Large intestine (tissue), 12 donors: ENCODE measurements around the gene MCTS1. TPM values are rescaled to one million over a fixed set of nuclear protein-coding genes. Genes with fewer than 3 reads are reported as not detected.
A peak's percentile ranks its signal among the peaks of the same experiment; 100 is the strongest.

Experiments used
- DNase-seq, 2 donors: peaks; one replicate each; pipeline versions ENCODE4 v3.0.0 to v3.0.0-alpha.2; 2013
- H3K27ac ChIP-seq: one replicate; pipeline ENCODE4 v1.5.1; 2013; ENCODE audit warnings: low read length
- H3K27me3 ChIP-seq: 2 replicates; pipeline ENCODE4 v1.6.1; 2013; ENCODE audit warnings: low read length; ENCODE audit not compliant: control insufficient read depth, insufficient read depth
- H3K36me3 ChIP-seq: 2 replicates; pipeline ENCODE4 v1.6.1; 2013; ENCODE audit warnings: low read length; ENCODE audit not compliant: control insufficient read depth, insufficient read depth
- H3K4me1 ChIP-seq: one replicate; pipeline ENCODE4 v1.6.1; 2013; ENCODE audit warnings: low read length; ENCODE audit not compliant: control insufficient read depth, insufficient read depth
- H3K4me3 ChIP-seq: one replicate; pipeline ENCODE4 v1.5.1; 2013; ENCODE audit warnings: low read length
- H3K9me3 ChIP-seq: one replicate; pipeline ENCODE4 v1.6.1; 2013; ENCODE audit warnings: mild to moderate bottlenecking, low read depth, low read length, moderate library complexity; ENCODE audit not compliant: control insufficient read depth
- WGBS: methylation state at CpG from one replicate; pipeline ENCODE4 v1.1.5; 2013; ENCODE audit warnings: low lambda C conversion rate; ENCODE audit not compliant: insufficient coverage; 5-methylcytosine and 5-hydroxymethylcytosine counted together
- long read RNA-seq, 11 donors: transcript quantifications; one replicate each; lab custom pipeline, GENCODE V29; 2026
- polyA plus RNA-seq: library from polyadenylated mRNA; unstranded; fragments of 120-200 nt; gene quantifications from one replicate; pipeline ENCODE4 v1.2.1, GENCODE V29; 2013

MCTS1 gene, protein sequence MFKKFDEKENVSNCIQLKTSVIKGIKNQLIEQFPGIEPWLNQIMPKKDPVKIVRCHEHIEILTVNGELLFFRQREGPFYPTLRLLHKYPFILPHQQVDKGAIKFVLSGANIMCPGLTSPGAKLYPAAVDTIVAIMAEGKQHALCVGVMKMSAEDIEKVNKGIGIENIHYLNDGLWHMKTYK
- polyA plus RNA-seq: 51.2 TPM
- long read RNA-seq, donor 1, transcript MCTS1-202 (6 exons, 1,018 nt): major isoform, 17 of 32 reads
- long read RNA-seq, donor 1, partial matches to known transcripts: 0 of 32 reads
- long read RNA-seq, donor 1, other reads (novel, unspliced or antisense): 15 of 32 reads
- long read RNA-seq, donor 2, transcript MCTS1-202 (6 exons, 1,018 nt): major isoform, 43 of 88 reads
- long read RNA-seq, donor 2, transcript MCTS1-204 (2 exons, 398 nt): minor isoform, 6 of 88 reads
- long read RNA-seq, donor 2, partial matches to known transcripts: 8 of 88 reads
- long read RNA-seq, donor 2, other reads (novel, unspliced or antisense): 30 of 88 reads
- long read RNA-seq, donor 3, transcript MCTS1-204 (2 exons, 398 nt): minor isoform, 7 of 75 reads
- long read RNA-seq, donor 3, transcript MCTS1-202 (6 exons, 1,018 nt): major isoform, 50 of 75 reads
- long read RNA-seq, donor 3, partial matches to known transcripts: 15 of 75 reads
- long read RNA-seq, donor 3, other reads (novel, unspliced or antisense): 0 of 75 reads
- long read RNA-seq, donor 4, transcript MCTS1-202 (6 exons, 1,018 nt): major isoform, 6 of 6 reads
- long read RNA-seq, donor 4, partial matches to known transcripts: 0 of 6 reads
- long read RNA-seq, donor 4, other reads (novel, unspliced or antisense): 0 of 6 reads
- long read RNA-seq, donor 5, transcript MCTS1-202 (6 exons, 1,018 nt): major isoform, 24 of 26 reads
- long read RNA-seq, donor 5, partial matches to known transcripts: 0 of 26 reads
- long read RNA-seq, donor 5, other reads (novel, unspliced or antisense): 0 of 26 reads
- long read RNA-seq, donor 6, transcript MCTS1-202 (6 exons, 1,018 nt): major isoform, 20 of 22 reads
- long read RNA-seq, donor 6, partial matches to known transcripts: 0 of 22 reads
- long read RNA-seq, donor 6, other reads (novel, unspliced or antisense): 0 of 22 reads
- long read RNA-seq, donor 7, transcript MCTS1-202 (6 exons, 1,018 nt): major isoform, 16 of 24 reads
- long read RNA-seq, donor 7, partial matches to known transcripts: 5 of 24 reads
- long read RNA-seq, donor 7, other reads (novel, unspliced or antisense): 0 of 24 reads
- long read RNA-seq, donor 8, transcript MCTS1-202 (6 exons, 1,018 nt): major isoform, 48 of 99 reads
- long read RNA-seq, donor 8, partial matches to known transcripts: 6 of 99 reads
- long read RNA-seq, donor 8, other reads (novel, unspliced or antisense): 41 of 99 reads
- long read RNA-seq, donor 9, transcript MCTS1-202 (6 exons, 1,018 nt): major isoform, 41 of 85 reads
- long read RNA-seq, donor 9, partial matches to known transcripts: 5 of 85 reads
- long read RNA-seq, donor 9, other reads (novel, unspliced or antisense): 37 of 85 reads
- long read RNA-seq, donor 10, transcript MCTS1-202 (6 exons, 1,018 nt): major isoform, 47 of 48 reads
- long read RNA-seq, donor 10, partial matches to known transcripts: 0 of 48 reads
- long read RNA-seq, donor 10, other reads (novel, unspliced or antisense): 0 of 48 reads
- long read RNA-seq, donor 11, transcript MCTS1-202 (6 exons, 1,018 nt): major isoform, 25 of 51 reads
- long read RNA-seq, donor 11, partial matches to known transcripts: 24 of 51 reads
- long read RNA-seq, donor 11, other reads (novel, unspliced or antisense): 0 of 51 reads

- peak within 1 kb of the TSS; percentile 74 for H3K4me3 ChIP-seq
- no peaks in the 10 kb centered on the region for H3K4me1 ChIP-seq
- H3K27ac ChIP-seq: peak within 1 kb of the TSS; percentile 98
- WGBS: no CpG with 5 or more reads among the region's 31 CpGs
- H3K36me3 ChIP-seq: peaks cover 2% of the 10 kb centered on the region
- H3K9me3 ChIP-seq: no peaks in the 10 kb centered on the region
- DNase-seq: peak; percentile 91 to 95
- no peaks in the 10 kb centered on the region for H3K27me3 ChIP-seq
Observed at GRCh38 chrX:120603707-120604360, at the start of gene MCTS1. MCTS1 (plus strand) TSS chrX:120604101; CDS start chrX:120604237, 136 bp downstream.

GRCh38 chrX:120556251-120556650 is 47.6 kb upstream of the MCTS1 start:
- H3K4me1 ChIP-seq: no peaks in the 10 kb centered on the region
- DNase-seq: no peak
- H3K4me3 ChIP-seq: no peak overlapping the region
- WGBS: no CpG with 5 or more reads among the region's 5 CpGs
- H3K9me3 ChIP-seq: no peaks in the 10 kb centered on the region
- no peak overlapping the region for H3K27ac ChIP-seq
- H3K27me3 ChIP-seq: no peaks in the 10 kb centered on the region
- peaks cover 7% of the 10 kb centered on the region for H3K36me3 ChIP-seq

GRCh38 chrX:120559804-120560203 is 44.1 kb upstream of the MCTS1 start:
- DNase-seq: peak in 1 of 2 donors; percentile 5
- H3K27ac ChIP-seq: peak overlapping the region; percentile 100

DNA sequence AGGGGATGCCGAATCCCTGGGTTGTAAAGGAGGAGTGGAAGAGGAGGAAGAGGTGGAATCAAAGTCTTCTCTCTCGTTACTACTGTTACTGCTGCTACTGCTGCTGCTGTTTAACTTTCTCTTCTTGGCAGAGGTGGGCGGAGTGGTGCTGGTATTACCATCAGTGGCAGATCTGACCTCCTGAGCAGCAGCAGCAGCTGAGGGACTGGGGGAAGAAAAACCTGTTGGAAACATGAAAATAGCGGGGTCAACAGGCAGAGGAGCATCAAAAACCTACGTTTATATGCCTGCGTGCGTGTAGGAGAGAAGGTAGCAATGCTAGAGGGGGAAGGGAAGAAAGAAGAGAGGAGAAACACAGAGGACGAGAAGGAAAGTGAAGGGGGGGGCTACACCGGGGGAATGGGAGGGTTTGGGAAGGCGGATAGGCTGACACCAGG is 43.5 kb upstream of the MCTS1 start:
- Histone ChIP-seq H3K9me3 (no peaks in the 10 kb centered on the region), H3K36me3 (peaks cover 7% of the 10 kb centered on the region), H3K4me3 (peak overlapping the region; percentile 64), H3K27me3 (no peaks in the 10 kb centered on the region), H3K27ac (peak overlapping the region; percentile 100), H3K4me1 (peaks cover 15% of the 10 kb centered on the region)
- no CpG with 5 or more reads among the region's 10 CpGs for WGBS
- peak in 1 of 2 donors; percentile 29 for DNase-seq

More at GRCh38 chrX:120559804-120560203, 44.1 kb upstream of the MCTS1 start:
- WGBS: no CpG with 5 or more reads among the region's 7 CpGs
- peaks cover 15% of the 10 kb centered on the region for H3K4me1 ChIP-seq
- H3K4me3 ChIP-seq: peak overlapping the region; percentile 64
- no peaks in the 10 kb centered on the region for H3K9me3 ChIP-seq
- H3K36me3 ChIP-seq: peaks cover 7% of the 10 kb centered on the region
- no peaks in the 10 kb centered on the region for H3K27me3 ChIP-seq

DNA sequence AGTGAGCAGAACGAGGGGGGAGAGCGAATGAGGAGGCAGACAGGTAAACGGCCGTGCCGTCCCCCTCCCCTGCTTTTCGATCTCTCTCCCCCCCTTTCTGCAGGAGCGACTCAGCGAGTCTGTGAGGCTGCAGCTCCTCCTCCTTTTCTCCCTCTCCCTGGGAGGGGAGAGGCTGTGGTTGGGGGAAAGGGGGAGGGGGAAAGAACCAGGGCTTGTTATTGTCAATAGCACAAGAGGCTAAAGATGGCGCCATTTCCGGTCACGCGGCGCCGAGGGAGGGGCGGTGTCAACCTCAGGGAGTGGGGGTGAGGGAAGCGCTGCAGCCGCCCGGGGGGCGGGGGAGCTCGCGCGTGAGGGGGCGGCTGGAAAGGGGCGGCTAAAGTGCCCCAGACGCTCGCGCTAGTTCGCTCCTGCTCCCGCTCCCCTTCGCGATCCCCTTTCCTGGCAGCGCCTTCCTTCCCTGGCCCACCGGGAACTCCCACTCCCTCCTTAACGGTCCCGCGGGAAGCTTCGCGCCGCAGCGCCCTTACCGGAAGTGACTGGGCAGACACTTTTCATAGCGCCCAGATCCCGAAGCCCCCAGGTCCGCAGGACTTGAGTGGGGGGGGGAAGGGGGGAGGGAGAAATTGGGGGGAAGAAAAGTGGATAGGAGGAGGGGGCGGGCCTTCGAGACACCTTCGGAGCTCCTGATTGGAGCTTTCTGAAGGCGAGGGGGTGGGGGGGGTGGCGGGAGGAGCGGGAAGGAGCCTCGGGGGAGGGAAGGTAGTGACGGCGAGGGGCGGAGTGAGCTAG is 42.9 kb upstream of the MCTS1 start, which contains the start of gene CUL4B:
Gene CUL4B (minus strand): TSS at position 121 of the 792 bp plus-strand sequence. CDS start 324 bp downstream, outside the sequence.
- H3K9me3 ChIP-seq: no peaks in the 10 kb centered on the region

DNA sequence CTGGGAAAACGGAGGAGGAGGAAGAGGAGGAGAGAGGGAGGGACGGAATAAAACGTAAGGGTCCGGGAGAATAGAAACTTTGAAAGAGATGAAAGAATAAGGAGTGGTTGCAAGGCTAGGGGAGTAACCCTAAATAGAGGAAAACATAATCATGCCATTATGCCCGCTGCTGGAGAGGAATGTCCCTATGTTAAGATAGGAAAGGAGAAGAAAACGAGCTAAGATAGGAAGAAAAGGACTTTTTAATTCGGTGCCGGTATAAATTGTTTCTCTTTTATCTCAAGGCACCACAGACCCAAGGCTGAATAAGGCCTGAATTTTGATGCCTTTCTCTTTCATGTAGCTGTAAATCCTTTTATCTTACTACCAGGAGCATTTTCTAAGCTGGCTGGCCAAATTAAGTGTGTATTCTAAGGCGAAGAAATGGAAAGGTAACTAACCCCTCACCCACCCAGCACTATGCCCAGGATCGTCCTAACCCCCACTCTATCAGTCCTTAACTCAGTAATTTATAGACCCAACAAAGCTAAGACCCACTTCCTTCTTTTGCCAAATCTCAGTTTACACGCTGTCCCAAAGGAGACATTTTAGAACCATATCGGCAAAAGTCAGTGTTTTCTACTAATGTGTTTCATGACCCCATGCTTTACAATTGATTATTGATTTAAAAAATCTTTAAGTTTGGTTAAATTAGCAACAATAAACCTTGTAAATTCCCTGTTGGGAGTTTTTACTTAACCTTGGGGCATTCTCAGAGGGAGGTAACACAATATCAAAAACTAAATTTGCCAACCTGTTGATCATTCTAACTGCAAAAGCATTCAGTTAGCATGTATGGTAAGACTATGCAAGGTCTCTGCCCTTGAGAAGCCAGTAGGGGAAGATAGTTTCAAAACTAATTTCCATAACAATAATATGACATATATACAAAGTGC is 42.0 kb upstream of the MCTS1 start:
- H3K27ac ChIP-seq: peak overlapping the region; percentile 85
- peak in 1 of 2 donors; percentile 5 for DNase-seq
- peaks cover 15% of the 10 kb centered on the region for H3K4me1 ChIP-seq
- H3K9me3 ChIP-seq: no peaks in the 10 kb centered on the region
- no CpG with 5 or more reads among the region's 12 CpGs for WGBS
- peak overlapping the region; percentile 68 for H3K4me3 ChIP-seq
- peaks cover 4% of the 10 kb centered on the region for H3K36me3 ChIP-seq
- H3K27me3 ChIP-seq: no peaks in the 10 kb centered on the region

More for the DNA sequence above, 42.9 kb upstream of the MCTS1 start, which contains the start of gene CUL4B:
- Histone ChIP-seq H3K27ac (peak within 1 kb of the TSS; percentile 100), H3K4me1 (peaks cover 15% of the 10 kb centered on the region), H3K36me3 (peaks cover 5% of the 10 kb centered on the region), H3K27me3 (no peaks in the 10 kb centered on the region), H3K4me3 (peak within 1 kb of the TSS; percentile 68)
- peak; percentile 93 to 94 for DNase-seq
- no CpG with 5 or more reads among the region's 54 CpGs for WGBS

GRCh38 chrX:120562569-120562926 is 41.4 kb upstream of the MCTS1 start:
- Histone ChIP-seq H3K4me1 (peaks cover 15% of the 10 kb centered on the region), H3K4me3 (no peak overlapping the region), H3K27ac (peak overlapping the region; percentile 85), H3K27me3 (no peaks in the 10 kb centered on the region), H3K9me3 (no peaks in the 10 kb centered on the region), H3K36me3 (no peaks in the 10 kb centered on the region)
- WGBS: no CpG with 5 or more reads among the region's 2 CpGs
- DNase-seq: no peak

- no CpG with 5 or more reads among the region's 1 CpG for WGBS
- no peak overlapping the region for H3K27ac ChIP-seq
Observed at GRCh38 chrX:120564925-120565324, 39.0 kb upstream of the MCTS1 start.

More at GRCh38 chrX:120564925-120565324, 39.0 kb upstream of the MCTS1 start:
- no peak for DNase-seq
- Histone ChIP-seq H3K36me3 (no peaks in the 10 kb centered on the region), H3K27me3 (no peaks in the 10 kb centered on the region), H3K4me1 (peaks cover 15% of the 10 kb centered on the region), H3K4me3 (no peak overlapping the region), H3K9me3 (no peaks in the 10 kb centered on the region)
